ENCODE data around the gene RNF133.

Gene RNF133

DNA sequence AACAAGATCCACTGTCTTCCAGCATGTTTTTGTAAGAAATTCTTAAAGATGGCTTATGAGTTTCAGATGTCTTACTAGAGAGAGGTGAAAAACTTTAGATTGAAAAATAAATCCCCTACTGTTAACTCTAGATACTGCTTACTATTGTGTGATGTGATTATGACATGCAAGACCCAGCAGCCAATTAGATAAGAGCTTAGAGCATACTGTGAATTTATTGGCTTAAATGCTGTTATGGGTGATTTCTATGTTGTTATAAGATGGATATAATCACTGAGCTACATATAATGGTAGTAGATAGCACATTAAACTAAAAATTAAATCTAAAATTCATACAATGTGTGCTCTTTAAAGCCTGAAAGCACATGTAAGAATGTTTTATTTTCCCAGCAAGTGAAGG lies at the start of gene RNF133:
Gene RNF133 (minus strand): TSS at position 101 of the 400 bp plus-strand sequence. CDS start 199 bp downstream, outside the sequence.
- no peak for DNase-seq

DNA sequence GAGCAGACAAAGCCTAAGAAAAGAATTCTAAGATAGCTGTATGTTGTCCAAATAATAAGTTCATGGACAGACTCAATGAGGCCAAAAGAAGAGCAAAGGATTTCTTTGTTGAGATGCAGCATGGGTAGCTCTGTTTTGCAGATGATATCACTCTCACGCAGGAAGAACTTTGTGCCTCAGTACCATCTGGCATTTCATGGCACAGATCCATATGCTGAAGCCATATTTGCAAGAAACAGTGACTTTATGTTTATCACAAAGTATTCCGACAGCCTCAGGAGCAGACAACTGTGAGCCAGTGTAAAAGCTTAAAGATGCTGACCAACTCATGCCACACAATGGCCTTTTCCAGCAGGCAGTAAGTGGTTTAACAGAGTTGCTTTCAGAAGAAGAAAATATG lies 49.3 kb upstream of the RNF133 start:
- DNase-seq = no peak

GRCh38 chr7:122746948-122747347 lies 48.0 kb upstream of the RNF133 start:
- no peak for DNase-seq

DNA sequence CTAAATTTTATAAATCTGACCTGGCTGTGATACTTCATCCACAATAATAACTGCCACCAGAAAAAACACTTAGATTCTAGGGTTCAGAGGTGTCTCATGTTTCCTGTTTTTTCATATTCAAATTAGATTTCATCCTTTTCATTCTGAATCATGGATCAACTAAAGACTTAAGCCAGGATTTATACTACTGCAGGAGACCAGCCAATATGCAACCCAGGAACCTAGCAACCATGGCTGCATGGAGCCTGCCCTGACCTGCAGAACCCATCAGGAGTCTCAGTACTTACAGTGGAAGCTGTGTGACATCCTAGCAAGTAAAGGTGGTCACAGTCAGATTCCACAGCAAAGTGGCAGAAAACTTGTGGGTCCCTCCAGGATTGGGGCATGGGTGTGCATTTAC lies 44.3 kb upstream of the RNF133 start:
- no peak for DNase-seq

GRCh38 chr7:122738947-122739346 lies 40.0 kb upstream of the RNF133 start:
- no peak for DNase-seq

DNA sequence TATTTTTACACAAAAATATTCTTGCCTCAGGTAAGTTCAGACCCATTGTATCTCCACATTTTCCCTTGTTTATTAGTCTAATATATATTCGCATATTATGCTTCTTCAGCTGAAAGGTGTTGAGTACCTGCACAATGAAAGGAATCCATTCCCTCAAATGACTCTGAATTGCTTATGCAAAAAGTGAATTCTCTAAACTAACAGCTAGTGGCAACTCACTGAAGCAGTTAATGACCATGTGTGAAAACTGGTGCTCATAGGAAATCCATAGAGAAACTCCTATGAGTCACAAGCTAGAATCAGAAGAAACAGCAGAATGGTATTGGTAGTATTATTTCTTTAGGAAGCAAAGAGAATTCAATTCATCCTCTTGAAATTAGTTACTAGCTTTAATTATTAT lies 37.3 kb upstream of the RNF133 start:
- no peak for DNase-seq

DNA sequence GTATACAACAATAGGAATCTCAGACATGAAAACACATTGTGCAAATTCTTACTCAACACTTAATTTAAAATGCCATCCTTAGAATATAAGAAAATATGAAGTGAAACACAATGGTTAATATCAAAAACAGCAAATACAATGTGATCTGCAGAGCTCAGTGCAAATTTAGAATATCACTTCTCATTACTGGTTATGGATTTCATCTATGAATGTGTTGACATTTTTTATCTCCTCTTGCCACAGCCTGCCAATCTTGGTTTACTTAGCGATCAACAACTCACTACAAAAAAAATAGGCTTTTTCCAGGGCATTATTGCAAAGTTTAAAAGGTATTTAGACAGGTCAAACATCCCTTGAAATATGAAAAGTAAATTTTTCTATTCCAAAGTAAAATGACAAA lies 28.8 kb upstream of the RNF133 start:
- DNase-seq = no peak

DNA sequence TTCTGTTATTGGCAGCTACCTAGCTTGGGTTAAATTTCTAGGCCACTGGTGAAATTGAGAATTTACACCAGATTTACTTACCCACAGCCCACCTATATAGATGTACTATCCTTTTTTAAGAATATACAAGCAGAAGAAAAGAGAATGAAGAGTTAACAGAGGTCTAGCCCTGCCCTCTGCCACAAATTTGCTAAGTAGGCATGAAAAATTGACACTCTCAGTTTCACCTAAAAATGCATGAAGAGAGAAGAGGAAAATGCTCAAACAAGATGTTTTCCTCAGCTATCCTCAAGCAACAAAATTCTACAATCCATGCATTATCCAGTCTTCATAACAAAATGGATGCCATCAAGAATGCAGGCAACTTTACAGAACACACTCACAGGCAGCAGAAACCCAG lies 28.4 kb upstream of the RNF133 start:
- DNase-seq = no peak

DNA sequence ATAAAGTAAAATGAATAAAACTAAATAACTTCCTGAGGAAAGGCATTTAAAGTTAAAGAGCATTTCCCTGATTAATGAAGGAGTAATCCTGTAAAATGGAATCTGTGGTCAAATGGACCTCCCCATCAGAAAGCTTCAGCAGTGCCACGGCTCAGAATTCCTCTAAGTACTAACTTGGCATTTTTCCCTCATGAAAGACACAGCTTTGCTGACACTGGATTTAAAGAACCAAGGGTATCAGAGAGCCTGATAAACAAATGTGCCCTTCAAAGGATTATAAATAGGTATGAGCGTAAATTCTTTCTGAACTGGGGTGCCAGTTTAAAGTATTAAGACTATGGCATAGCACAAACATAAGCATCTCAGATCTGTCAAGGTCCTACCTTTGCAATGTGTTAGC lies 28.0 kb upstream of the RNF133 start:
- no peak for DNase-seq

DNA sequence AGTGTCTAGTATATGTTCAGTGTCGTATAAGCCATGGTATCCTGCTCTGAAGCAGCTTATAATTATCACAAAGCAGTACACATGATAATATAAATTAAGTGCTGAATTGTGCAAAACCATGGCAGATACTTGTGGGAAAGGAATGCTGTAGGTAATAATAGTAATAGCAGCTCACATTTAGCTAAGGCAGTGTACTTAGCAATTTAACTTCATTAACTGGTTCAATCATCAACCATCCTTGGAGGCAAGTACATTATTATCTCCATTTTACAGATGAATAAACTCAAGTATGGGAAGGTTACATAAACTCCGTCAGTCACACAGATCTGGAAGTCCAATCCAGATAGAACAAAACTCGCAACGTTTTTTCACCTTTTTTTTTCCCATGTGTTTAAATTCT lies 25.4 kb upstream of the RNF133 start:
- DNase-seq = no peak

DNA sequence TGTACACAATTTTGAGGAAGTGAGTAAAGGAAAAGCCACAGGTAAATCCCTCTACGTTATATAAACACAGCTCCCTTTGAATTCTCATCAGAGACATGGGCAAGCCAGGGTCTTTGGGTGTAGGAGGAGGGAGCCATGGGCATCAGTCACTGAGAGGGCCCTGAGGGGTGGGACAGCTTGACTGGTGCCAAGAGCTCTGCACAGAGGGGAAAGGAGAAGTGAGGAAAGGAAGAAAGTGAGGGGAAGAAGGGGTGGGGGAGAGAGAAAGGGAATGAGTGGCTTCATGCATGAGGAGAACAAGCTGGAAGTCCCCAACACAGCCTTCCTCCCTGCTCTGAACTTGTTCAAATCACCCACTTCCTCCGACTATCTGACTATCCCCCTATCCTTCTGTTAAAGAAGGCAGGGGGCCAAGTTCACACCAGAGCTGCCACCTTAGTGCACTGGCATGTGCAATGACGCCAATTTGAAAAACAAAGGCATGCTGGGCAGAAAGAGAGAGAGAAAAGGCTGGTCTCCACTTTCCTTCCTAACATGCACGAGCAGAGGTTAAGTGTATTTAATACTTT lies 20.2 kb upstream of the RNF133 start:
- no peak for DNase-seq

DNA sequence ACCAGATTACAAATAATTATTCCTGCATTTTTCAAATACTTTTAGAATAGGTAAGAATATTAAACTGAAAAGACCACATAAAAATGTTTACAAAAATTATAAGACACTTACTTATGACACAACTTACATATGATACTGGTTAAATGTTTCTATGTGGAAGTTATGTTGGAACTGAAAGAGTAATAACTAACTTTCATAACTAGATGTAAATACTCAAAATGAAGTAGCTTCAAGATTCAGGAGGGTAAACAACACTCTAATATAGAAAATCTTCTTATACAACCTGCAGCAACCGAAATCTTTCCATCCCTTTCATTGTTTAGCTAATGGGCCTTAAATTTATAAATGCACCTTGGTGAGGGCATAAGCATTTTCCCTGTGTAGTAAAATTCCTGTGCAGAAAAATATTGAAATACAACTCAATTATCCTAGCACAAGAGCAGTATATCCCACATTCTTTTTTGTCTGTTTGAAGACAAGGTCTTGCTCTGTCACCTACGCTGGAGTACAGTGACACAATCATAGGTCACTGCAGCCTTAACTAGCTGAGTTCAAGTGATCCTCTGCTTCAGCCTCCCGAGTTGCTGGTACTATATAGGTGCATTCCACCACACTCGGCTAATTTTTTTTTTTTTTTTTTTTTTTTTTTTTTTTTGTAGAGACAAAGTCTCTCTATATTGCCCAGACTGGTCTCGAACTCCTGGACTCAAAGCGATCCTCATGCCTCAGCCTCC lies 18.6 kb upstream of the RNF133 start:
- DNase-seq = no peak

DNA sequence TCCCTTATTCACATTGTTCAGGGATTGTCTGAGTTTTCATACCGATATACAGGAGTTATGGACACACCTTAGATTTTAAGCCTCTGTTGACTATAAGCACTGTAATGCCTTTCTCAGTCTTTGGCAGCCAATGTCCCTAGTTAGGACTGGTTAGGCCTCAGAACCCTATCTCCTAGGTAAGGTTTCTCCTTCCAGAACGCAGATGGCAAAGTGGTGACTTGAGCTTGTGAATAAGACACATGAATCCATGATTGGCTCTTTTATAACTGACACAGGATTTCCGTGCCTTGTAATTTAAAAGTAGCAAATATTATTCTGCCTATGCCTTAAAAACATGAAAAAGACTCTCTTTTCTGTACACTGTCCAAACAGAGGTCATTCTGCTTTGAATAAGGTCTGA lies 16.3 kb upstream of the RNF133 start:
- no peak for DNase-seq

GRCh38 chr7:122710916-122711315 lies 12.0 kb upstream of the RNF133 start:
- DNase-seq = no peak

DNA sequence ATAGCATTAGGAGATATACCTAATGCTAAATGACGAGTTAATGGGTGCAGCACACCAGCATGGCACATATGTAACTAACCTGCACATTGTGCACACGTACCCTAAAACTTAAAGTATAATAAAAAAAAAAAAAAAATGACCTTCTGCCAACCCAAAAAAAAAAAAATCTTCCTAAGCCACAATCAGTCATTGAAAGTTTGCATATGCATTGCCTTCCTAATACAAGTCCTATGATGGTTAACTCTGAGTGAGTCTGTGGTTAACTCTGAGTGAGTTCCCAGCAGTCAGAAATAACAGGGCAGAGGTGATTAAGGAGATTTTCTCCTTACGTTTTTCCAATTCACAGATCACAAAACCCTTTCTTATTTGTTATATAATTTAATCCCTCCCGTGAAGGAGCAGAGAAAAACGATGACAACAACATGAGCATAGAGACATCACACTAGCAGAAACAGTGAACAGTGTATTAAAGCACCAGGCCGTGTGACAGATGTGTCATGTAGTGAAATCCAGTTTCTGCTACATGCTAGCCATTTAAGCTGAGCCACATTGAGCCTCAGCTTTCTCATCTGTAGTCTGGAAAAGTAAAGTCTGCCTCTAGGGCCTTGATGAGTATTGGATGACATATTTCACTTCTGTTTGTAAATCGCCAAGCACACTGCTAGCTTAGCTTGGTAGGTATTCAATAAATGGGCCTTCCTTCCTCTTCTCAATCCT lies 11.2 kb upstream of the RNF133 start:
- no peak for DNase-seq

GRCh38 chr7:122706836-122707235 lies 7.9 kb upstream of the RNF133 start:
- no peak for DNase-seq

GRCh38 chr7:122702872-122703510 lies 4.1 kb upstream of the RNF133 start, which contains the start of gene RNF148:
RNF148 (minus strand) TSS chr7:122702922; CDS start chr7:122702750, 172 bp downstream.
- no peak for DNase-seq

DNA sequence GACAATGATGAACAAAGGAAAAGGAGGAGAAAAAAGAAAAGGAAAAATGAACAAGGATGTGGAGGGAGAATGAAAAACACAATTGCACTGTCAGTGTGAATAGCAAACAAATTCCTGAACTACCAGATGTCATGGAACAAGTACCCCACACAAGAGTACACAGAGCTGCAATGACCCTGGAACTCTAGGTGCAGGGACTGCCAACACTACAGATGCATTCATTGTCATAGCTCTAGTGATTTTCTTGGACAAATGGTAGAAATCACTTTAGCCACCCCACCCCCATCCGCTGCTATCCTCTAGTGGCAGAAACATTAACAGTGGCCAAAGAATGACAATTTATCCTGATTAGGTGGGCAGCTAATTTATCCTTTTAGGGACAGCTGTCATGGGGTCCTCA lies 3.1 kb downstream of the RNF133 start:
- DNase-seq = no peak

GRCh38 chr7:122694697-122695096 lies 4.2 kb downstream of the RNF133 start:
- no peak for DNase-seq

- DNase-seq = no peak
Measured at GRCh38 chr7:122692769-122693309, 6.1 kb downstream of the RNF133 start.

DNA sequence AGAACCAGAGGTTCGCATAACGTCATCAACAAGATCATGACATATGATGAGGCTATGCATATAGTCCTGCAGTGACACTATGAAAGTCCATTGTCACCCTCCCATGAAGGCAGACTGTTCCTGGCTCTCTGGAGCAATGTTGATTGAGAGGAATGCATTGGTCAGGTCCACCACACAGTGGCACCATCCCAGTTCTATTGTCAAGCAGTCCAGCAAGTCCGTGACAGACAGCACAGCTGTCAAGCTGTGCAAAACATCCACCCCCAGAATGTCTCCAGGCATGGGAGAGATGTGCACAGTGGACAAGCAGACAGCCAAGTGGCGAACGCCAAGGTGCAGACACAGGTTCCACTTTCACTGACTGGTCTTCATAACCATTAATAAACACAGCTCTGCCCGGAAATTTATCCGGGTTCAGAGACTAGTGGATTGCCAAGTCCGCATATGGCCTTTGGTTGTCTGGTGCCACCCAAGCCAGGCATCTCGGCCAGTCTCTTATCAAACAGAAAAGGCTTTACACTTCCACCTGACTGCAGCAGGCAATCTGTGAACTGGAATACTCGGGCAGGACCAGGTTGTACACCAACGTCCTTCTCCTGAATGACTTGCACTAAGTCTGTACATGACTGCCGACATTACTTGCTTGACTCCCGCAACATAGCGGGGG lies 7.2 kb downstream of the RNF133 start:
- DNase-seq = no peak

DNA sequence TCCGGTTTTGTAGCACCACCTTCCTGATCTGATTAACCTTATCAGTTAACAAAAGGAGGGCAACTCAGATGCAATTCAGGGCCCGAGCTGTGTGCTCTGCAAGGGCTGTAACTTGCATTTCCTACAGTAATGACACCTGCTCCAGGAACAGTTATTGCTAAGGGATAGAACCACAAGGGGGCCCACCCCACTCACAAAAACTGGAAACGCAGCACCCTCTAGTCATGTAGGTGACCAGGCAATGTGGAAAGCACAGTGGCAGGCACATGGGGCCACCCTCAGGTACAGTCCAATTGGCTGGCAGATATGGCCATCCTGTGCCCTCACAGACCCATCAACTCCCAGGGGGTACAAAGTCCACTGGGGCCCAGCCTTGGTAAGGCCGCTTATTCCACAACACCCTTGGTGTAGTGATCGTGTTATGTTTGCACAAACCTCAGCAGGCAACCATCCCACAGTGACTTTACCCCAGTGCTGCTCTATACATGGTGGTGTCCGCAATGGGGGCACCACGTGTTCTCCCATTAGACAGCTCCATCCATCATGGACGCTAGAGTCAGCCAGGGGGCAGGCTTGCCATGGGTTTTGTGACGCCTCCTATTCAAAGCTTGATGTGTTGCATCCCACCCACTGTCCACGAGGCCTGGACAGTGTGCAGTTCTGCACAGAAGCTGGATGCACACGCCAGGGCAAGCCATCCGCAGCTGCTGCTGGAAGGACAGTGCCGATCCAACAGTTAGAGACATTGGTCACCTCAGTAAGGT lies 9.4 kb downstream of the RNF133 start:
- no peak for DNase-seq

Data from GOT3 (cell line).